Measurements from ENCODE around the gene SEC14L6. TPM values are rescaled to one million over a fixed set of nuclear protein-coding genes. Genes with fewer than 3 reads are reported as not detected.

Gene SEC14L6
- total RNA-seq, 1 experiment from 2014 or later, result 0.26 TPM

DNA sequence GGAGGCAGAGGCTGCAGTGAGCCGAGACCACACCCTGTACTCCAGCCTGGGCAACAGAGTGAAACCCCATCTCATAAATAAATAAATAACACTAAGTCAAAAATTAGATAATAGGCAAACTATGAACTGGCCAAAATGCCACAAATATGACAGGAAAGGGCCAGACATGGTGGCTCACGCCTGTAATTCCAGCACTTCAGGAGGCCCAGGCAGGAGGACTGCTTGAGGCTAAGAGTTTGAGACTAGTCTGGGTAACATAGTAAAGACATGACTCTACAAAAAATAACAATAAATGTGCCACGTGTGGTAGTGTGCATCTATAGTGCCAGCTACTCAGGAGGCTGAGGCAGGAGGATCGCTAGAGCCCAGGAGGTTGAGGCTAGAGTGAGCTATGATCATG, 19.9 kb downstream of the SEC14L6 start:
- Mint-ChIP-seq H3K9me3 (ENCODE audit: low read depth, unreplicated experiment) (no peaks in the 10 kb centered on the region), H3K4me3 (ENCODE audit: low read depth, unreplicated experiment) (no peak overlapping the region), H3K27me3 (ENCODE audit: unreplicated experiment) (peaks cover 27% of the 10 kb centered on the region), H3K4me1 (ENCODE audit: low read depth, unreplicated experiment) (no peaks in the 10 kb centered on the region), H3K27ac (ENCODE audit: unreplicated experiment) (no peak overlapping the region), H3K36me3 (ENCODE audit: insufficient read depth, unreplicated experiment) (peaks cover 3% of the 10 kb centered on the region)
- CTCF ChIA-PET, result no interaction called here
- BruUV-seq (replicated peaks), result no TSS peak
- TF ChIP-seq, protein P1, sequence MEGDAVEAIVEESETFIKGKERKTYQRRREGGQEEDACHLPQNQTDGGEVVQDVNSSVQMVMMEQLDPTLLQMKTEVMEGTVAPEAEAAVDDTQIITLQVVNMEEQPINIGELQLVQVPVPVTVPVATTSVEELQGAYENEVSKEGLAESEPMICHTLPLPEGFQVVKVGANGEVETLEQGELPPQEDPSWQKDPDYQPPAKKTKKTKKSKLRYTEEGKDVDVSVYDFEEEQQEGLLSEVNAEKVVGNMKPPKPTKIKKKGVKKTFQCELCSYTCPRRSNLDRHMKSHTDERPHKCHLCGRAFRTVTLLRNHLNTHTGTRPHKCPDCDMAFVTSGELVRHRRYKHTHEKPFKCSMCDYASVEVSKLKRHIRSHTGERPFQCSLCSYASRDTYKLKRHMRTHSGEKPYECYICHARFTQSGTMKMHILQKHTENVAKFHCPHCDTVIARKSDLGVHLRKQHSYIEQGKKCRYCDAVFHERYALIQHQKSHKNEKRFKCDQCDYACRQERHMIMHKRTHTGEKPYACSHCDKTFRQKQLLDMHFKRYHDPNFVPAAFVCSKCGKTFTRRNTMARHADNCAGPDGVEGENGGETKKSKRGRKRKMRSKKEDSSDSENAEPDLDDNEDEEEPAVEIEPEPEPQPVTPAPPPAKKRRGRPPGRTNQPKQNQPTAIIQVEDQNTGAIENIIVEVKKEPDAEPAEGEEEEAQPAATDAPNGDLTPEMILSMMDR (IDR thresholded peaks at IDR 0.05; ENCODE audit: unreplicated experiment), result no peak
- DNase-seq, result no peak
- intact Hi-C loops (cut with micrococcal nuclease; ENCODE audit: unreplicated experiment), result no loop called here

DNA sequence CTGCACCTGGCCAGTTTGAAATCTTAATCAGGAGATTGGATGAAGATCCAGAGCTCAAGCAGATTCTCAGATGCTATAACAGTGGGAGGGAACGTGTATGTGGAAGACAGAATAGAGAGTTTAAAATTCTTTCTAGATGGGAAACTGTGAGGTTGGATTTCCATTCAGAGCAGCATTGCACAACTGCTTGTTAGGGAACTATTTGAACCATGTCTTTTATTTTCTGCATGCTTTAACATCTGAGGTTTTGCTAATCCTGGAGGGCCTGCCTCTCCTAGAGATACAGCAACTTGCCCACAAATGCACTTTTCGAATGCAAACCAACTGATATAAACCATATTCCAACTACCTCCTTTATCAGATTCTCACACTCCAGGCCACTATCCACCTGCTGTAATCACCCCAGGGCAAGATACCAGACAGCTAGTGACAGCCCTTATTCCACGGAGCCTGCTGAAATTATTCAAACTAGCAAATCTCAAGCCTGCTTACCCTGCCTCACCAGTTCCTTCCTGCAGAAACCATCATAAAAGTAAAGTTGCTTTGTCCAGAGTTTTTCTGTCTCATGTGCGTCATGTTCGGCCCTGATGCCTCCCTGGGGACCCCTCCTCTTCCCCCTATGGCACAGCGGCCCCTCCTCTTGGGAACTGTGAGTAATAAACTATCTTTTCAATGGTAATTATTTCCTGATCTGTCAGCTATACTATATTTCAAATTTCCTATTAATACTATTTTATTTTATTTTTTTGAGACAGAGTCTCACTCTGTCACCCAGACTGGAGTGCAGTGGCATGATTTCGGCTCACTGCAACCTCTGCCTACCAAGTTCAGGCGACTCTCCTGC, 22.7 kb downstream of the SEC14L6 start:
- Mint-ChIP-seq H3K27ac (ENCODE audit: unreplicated experiment) (no peak overlapping the region), H3K36me3 (ENCODE audit: insufficient read depth, unreplicated experiment) (no peaks in the 10 kb centered on the region), H3K4me1 (ENCODE audit: low read depth, unreplicated experiment) (no peaks in the 10 kb centered on the region), H3K27me3 (ENCODE audit: unreplicated experiment) (peaks cover 39% of the 10 kb centered on the region), H3K4me3 (ENCODE audit: low read depth, unreplicated experiment) (no peak overlapping the region), H3K9me3 (ENCODE audit: low read depth, unreplicated experiment) (no peaks in the 10 kb centered on the region)
- CTCF ChIA-PET, result no interaction called here
- no TSS peak for BruUV-seq (replicated peaks)
- DNase-seq, result no peak
- TF ChIP-seq, protein P1 (IDR thresholded peaks at IDR 0.05; ENCODE audit: unreplicated experiment), result no peak
- intact Hi-C loops (cut with micrococcal nuclease; ENCODE audit: unreplicated experiment), result no loop called here

DNA sequence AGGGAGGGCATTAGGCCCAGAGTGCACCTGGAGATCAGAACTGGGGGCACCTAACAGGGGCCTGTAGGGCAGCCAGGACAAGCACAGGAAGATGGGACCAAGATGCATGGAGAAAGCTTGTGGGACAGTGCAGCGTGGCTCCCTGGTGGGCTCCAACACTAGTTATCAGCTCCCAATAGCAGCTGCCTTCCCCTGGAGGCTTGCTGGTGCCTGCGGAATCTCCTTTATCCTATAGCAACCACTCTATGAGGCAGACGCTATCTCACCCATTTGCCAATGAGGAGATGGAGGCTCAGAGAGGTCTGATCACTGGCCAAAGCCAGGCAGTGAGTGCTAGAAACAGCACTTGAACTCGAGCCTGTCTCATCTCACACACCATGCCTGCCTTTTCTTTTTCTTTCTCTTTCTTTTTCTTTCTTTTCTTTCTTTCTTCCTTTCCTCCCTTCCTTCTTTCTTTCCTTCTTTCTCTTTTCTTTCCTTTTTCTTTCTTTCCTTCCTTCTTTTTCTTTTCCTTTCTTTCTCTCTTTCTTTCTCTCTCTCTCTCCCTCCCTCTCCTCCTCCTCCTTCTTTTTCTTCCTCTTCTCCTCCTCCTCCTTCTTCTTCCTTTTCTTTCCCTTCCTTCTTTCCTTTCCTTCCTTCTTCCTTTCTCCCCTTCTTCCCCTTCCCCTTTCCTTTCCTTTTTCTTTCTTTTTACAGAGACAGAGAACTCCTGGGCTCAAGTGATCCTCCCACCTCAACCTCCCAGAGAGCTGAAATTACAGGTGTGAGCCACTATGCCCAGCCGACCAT, 25.0 kb downstream of the SEC14L6 start:
- no peaks in the 10 kb centered on the region for H3K4me1 Mint-ChIP-seq (ENCODE audit: low read depth, unreplicated experiment)
- CTCF ChIA-PET, result no interaction called here
- no TSS peak for BruUV-seq (replicated peaks)

DNA sequence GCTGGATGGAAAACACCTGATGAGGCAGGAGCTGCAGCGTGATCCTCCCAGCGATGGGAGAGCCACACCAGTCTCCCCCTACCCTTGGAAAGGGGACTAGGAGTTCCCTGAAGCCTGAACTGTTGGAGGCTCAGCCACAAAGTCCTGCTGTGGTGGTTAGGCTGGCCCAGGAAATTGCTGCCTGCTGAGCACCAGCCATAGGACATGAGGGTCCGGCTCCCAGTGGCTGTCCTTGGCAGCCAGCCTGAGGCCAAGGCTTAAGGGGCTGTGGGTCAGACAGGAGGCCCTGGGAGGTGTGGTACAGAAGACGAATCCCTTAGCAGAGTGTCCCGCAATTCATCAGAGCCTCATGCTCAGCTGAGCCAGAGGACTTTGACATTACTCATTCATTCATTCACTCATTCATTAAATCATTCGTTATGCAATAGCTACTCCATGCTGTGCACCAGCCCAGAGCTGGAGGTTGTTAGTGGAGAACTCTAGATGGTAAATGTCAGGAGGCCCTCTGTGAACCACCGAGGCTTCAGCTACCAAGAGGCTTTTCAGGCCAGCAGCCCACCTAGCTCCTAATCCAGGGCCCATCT, 26.6 kb downstream of the SEC14L6 start:
- Mint-ChIP-seq H3K27me3 (ENCODE audit: unreplicated experiment) (peaks cover 67% of the 10 kb centered on the region), H3K4me1 (ENCODE audit: low read depth, unreplicated experiment) (no peaks in the 10 kb centered on the region), H3K4me3 (ENCODE audit: low read depth, unreplicated experiment) (no peak overlapping the region), H3K27ac (ENCODE audit: unreplicated experiment) (no peak overlapping the region), H3K9me3 (ENCODE audit: low read depth, unreplicated experiment) (no peaks in the 10 kb centered on the region), H3K36me3 (ENCODE audit: insufficient read depth, unreplicated experiment) (no peaks in the 10 kb centered on the region)
- DNase-seq, result no peak
- CTCF ChIA-PET, result interaction anchor here (1.1 kb wide), 1 partner anchor 115 kb away, joined by 3 read pairs; no protein-coding TSS in a partner anchor
- intact Hi-C loops (cut with micrococcal nuclease; ENCODE audit: unreplicated experiment), result no loop called here
- no TSS peak for BruUV-seq (replicated peaks)
- TF ChIP-seq, protein P1 (IDR thresholded peaks at IDR 0.05; ENCODE audit: unreplicated experiment), result no peak

More for the DNA sequence above, 25.0 kb downstream of the SEC14L6 start:
- Mint-ChIP-seq H3K4me3 (ENCODE audit: low read depth, unreplicated experiment) (no peak overlapping the region), H3K9me3 (ENCODE audit: low read depth, unreplicated experiment) (no peaks in the 10 kb centered on the region), H3K27me3 (ENCODE audit: unreplicated experiment) (peaks cover 59% of the 10 kb centered on the region), H3K36me3 (ENCODE audit: insufficient read depth, unreplicated experiment) (no peaks in the 10 kb centered on the region), H3K27ac (ENCODE audit: unreplicated experiment) (no peak overlapping the region)
- TF ChIP-seq, protein P1 (IDR thresholded peaks at IDR 0.05; ENCODE audit: unreplicated experiment), result no peak
- intact Hi-C loops (cut with micrococcal nuclease; ENCODE audit: unreplicated experiment), result no loop called here
- DNase-seq, result no peak
